ENCODE data around the gene LRRC43.

Gene LRRC43

GRCh38 chr12:122141911-122142725 is 40.8 kb upstream of the LRRC43 start:
- Histone ChIP-seq H3K4me3 (ENCODE audit: low read depth in 1 of 2, low read length in 2 of 2) (no peak overlapping the region), H3K27me3 (ENCODE audit: control insufficient read depth in 1 of 2, insufficient read depth in 2 of 2, low read length in 2 of 2) (no peaks in the 10 kb centered on the region), H3K36me3 (ENCODE audit: insufficient read depth, low read length) (peaks cover 53% of the 10 kb centered on the region), H3K4me1 (ENCODE audit: insufficient read depth, low read length) (no peaks in the 10 kb centered on the region), H3K9me3 (ENCODE audit: low read length) (no peaks in the 10 kb centered on the region), H3K27ac (ENCODE audit: low read depth, low read length) (no peak overlapping the region), H3K9ac (ENCODE audit: low read length) (no peak overlapping the region)

- Histone ChIP-seq H3K27ac (ENCODE audit: low read depth, low read length) (no peak overlapping the region), H3K36me3 (ENCODE audit: insufficient read depth, low read length) (peaks cover 51% of the 10 kb centered on the region)
These were observed 40.1 kb upstream of the LRRC43 start for GRCh38 chr12:122142857-122143256.

GRCh38 chr12:122144885-122145284 is 38.0 kb upstream of the LRRC43 start:
- no peak overlapping the region for H3K4me3 ChIP-seq (ENCODE audit: low read depth in 1 of 2, low read length in 2 of 2)
- no peaks in the 10 kb centered on the region for H3K4me1 ChIP-seq (ENCODE audit: insufficient read depth, low read length)
- H3K9me3 ChIP-seq (ENCODE audit: low read length): no peaks in the 10 kb centered on the region
- peaks cover 36% of the 10 kb centered on the region for H3K36me3 ChIP-seq (ENCODE audit: insufficient read depth, low read length)
- no peak overlapping the region for H3K27ac ChIP-seq (ENCODE audit: low read depth, low read length)
- H3K27me3 ChIP-seq (ENCODE audit: control insufficient read depth in 1 of 2, insufficient read depth in 2 of 2, low read length in 2 of 2): no peaks in the 10 kb centered on the region
- H3K9ac ChIP-seq (ENCODE audit: low read length): no peak overlapping the region

More at GRCh38 chr12:122142857-122143256, 40.1 kb upstream of the LRRC43 start:
- no peak overlapping the region for H3K4me3 ChIP-seq (ENCODE audit: low read depth in 1 of 2, low read length in 2 of 2)
- H3K9me3 ChIP-seq (ENCODE audit: low read length): no peaks in the 10 kb centered on the region
- H3K27me3 ChIP-seq (ENCODE audit: control insufficient read depth in 1 of 2, insufficient read depth in 2 of 2, low read length in 2 of 2): no peaks in the 10 kb centered on the region
- H3K4me1 ChIP-seq (ENCODE audit: insufficient read depth, low read length): no peaks in the 10 kb centered on the region
- H3K9ac ChIP-seq (ENCODE audit: low read length): no peak overlapping the region

- Histone ChIP-seq H3K4me3 (ENCODE audit: low read depth in 1 of 2, low read length in 2 of 2) (no peak overlapping the region), H3K9me3 (ENCODE audit: low read length) (no peaks in the 10 kb centered on the region), H3K9ac (ENCODE audit: low read length) (no peak overlapping the region), H3K27ac (ENCODE audit: low read depth, low read length) (no peak overlapping the region), H3K4me1 (ENCODE audit: insufficient read depth, low read length) (no peaks in the 10 kb centered on the region), H3K27me3 (ENCODE audit: control insufficient read depth in 1 of 2, insufficient read depth in 2 of 2, low read length in 2 of 2) (no peaks in the 10 kb centered on the region), H3K36me3 (ENCODE audit: insufficient read depth, low read length) (peaks cover 31% of the 10 kb centered on the region)
These were observed 37.2 kb upstream of the LRRC43 start for GRCh38 chr12:122145505-122146330.

- Histone ChIP-seq H3K4me3 (ENCODE audit: low read depth in 1 of 2, low read length in 2 of 2) (no peak overlapping the region), H3K27me3 (ENCODE audit: control insufficient read depth in 1 of 2, insufficient read depth in 2 of 2, low read length in 2 of 2) (no peaks in the 10 kb centered on the region), H3K36me3 (ENCODE audit: insufficient read depth, low read length) (peaks cover 11% of the 10 kb centered on the region), H3K9ac (ENCODE audit: low read length) (no peak overlapping the region), H3K4me1 (ENCODE audit: insufficient read depth, low read length) (peaks cover 4% of the 10 kb centered on the region), H3K27ac (ENCODE audit: low read depth, low read length) (no peak overlapping the region), H3K9me3 (ENCODE audit: low read length) (no peaks in the 10 kb centered on the region)
These were observed 35.2 kb upstream of the LRRC43 start for GRCh38 chr12:122147514-122148290.

- Histone ChIP-seq H3K4me3 (ENCODE audit: low read depth in 1 of 2, low read length in 2 of 2) (no peak overlapping the region), H3K27ac (ENCODE audit: low read depth, low read length) (no peak overlapping the region), H3K27me3 (ENCODE audit: control insufficient read depth in 1 of 2, insufficient read depth in 2 of 2, low read length in 2 of 2) (no peaks in the 10 kb centered on the region), H3K36me3 (ENCODE audit: insufficient read depth, low read length) (peaks cover 7% of the 10 kb centered on the region), H3K9me3 (ENCODE audit: low read length) (no peaks in the 10 kb centered on the region), H3K4me1 (ENCODE audit: insufficient read depth, low read length) (peaks cover 4% of the 10 kb centered on the region), H3K9ac (ENCODE audit: low read length) (no peak overlapping the region)
These were observed 34.3 kb upstream of the LRRC43 start for GRCh38 chr12:122148657-122149056.

- no peaks in the 10 kb centered on the region for H3K9me3 ChIP-seq (ENCODE audit: low read length)
- H3K9ac ChIP-seq (ENCODE audit: low read length): no peak overlapping the region
- no peak overlapping the region for H3K4me3 ChIP-seq (ENCODE audit: low read depth in 1 of 2, low read length in 2 of 2)
- no peaks in the 10 kb centered on the region for H3K27me3 ChIP-seq (ENCODE audit: control insufficient read depth in 1 of 2, insufficient read depth in 2 of 2, low read length in 2 of 2)
- peaks cover 7% of the 10 kb centered on the region for H3K36me3 ChIP-seq (ENCODE audit: insufficient read depth, low read length)
- H3K4me1 ChIP-seq (ENCODE audit: insufficient read depth, low read length): peaks cover 4% of the 10 kb centered on the region
- H3K27ac ChIP-seq (ENCODE audit: low read depth, low read length): no peak overlapping the region
These were observed 32.7 kb upstream of the LRRC43 start for GRCh38 chr12:122150127-122150681.

GRCh38 chr12:122152754-122153153 is 30.2 kb upstream of the LRRC43 start:
- H3K4me3 ChIP-seq (ENCODE audit: low read depth in 1 of 2, low read length in 2 of 2): no peak overlapping the region

GRCh38 chr12:122155705-122156104 is 27.2 kb upstream of the LRRC43 start:
- H3K4me1 ChIP-seq (ENCODE audit: insufficient read depth, low read length): peaks cover 4% of the 10 kb centered on the region
- no peak overlapping the region for H3K27ac ChIP-seq (ENCODE audit: low read depth, low read length)
- no peaks in the 10 kb centered on the region for H3K9me3 ChIP-seq (ENCODE audit: low read length)
- no peaks in the 10 kb centered on the region for H3K36me3 ChIP-seq (ENCODE audit: insufficient read depth, low read length)
- H3K4me3 ChIP-seq (ENCODE audit: low read depth in 1 of 2, low read length in 2 of 2): no peak overlapping the region
- H3K27me3 ChIP-seq (ENCODE audit: control insufficient read depth in 1 of 2, insufficient read depth in 2 of 2, low read length in 2 of 2): no peaks in the 10 kb centered on the region
- no peak overlapping the region for H3K9ac ChIP-seq (ENCODE audit: low read length)

More at GRCh38 chr12:122152754-122153153, 30.2 kb upstream of the LRRC43 start:
- no peaks in the 10 kb centered on the region for H3K27me3 ChIP-seq (ENCODE audit: control insufficient read depth in 1 of 2, insufficient read depth in 2 of 2, low read length in 2 of 2)
- H3K27ac ChIP-seq (ENCODE audit: low read depth, low read length): no peak overlapping the region
- H3K36me3 ChIP-seq (ENCODE audit: insufficient read depth, low read length): peaks cover 4% of the 10 kb centered on the region
- H3K4me1 ChIP-seq (ENCODE audit: insufficient read depth, low read length): peaks cover 4% of the 10 kb centered on the region
- no peaks in the 10 kb centered on the region for H3K9me3 ChIP-seq (ENCODE audit: low read length)
- H3K9ac ChIP-seq (ENCODE audit: low read length): no peak overlapping the region

- no peaks in the 10 kb centered on the region for H3K27me3 ChIP-seq (ENCODE audit: control insufficient read depth in 1 of 2, insufficient read depth in 2 of 2, low read length in 2 of 2)
- H3K4me1 ChIP-seq (ENCODE audit: insufficient read depth, low read length): no peaks in the 10 kb centered on the region
- no peaks in the 10 kb centered on the region for H3K9me3 ChIP-seq (ENCODE audit: low read length)
- H3K4me3 ChIP-seq (ENCODE audit: low read depth in 1 of 2, low read length in 2 of 2): no peak overlapping the region
- no peak overlapping the region for H3K27ac ChIP-seq (ENCODE audit: low read depth, low read length)
- H3K9ac ChIP-seq (ENCODE audit: low read length): no peak overlapping the region
- no peaks in the 10 kb centered on the region for H3K36me3 ChIP-seq (ENCODE audit: insufficient read depth, low read length)
These were observed 24.1 kb upstream of the LRRC43 start for GRCh38 chr12:122158700-122159285.

All from muscle layer of colon (tissue), 2 donors.